HG02943 (cell line): ENCODE results near the gene PLP1.
"Not testable (repeated sequence)": the region's sequence is repeated elsewhere in the genome, so short reads cannot be mapped to it uniquely, and the experiment has no call there.

ENCODE experiments used
- ATAC-seq: cut with Tn5 transposase; IDR thresholded peaks from one replicate; pipeline ENCODE4 v1.9.1; 2021; ENCODE audit warnings: mild to moderate bottlenecking, low read depth, moderate library complexity; ENCODE audit not compliant: unreplicated experiment

The PLP1 gene

DNA sequence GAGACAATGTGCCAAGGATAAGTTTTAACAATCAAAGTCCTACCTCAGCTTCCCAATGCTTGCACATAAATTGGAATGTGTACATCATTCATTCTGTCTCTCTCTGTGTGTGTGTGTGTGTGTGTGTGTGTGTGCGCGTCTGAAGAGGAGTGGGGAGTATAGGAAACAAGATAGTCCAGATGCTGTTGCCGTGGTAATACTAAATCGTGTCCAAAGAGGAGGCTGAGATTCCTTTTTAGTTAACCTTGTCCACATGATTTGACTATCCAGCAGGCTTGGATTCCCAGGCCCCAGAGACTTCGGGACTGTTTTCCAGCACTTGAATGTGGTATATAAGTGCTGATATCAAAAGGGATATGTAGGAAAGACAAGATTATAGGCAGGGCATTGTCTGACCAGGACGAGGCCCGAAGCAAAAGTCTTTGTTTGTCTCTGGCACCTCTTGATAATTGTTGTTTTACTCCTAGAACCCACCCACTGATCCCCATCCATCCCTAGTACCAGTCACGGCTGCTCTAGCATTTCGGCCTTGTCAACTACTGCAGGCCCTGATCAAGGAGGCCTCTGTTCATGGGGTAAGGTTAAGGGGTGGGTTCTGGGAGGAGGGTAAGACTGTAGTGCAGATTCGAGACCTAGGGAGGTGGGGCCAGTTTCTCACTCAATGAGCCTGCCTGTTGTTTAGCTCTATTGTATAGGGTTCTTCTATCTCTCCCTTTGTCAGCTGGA lies 3.9 kb downstream of the PLP1 start:
- ATAC-seq: no peak

DNA sequence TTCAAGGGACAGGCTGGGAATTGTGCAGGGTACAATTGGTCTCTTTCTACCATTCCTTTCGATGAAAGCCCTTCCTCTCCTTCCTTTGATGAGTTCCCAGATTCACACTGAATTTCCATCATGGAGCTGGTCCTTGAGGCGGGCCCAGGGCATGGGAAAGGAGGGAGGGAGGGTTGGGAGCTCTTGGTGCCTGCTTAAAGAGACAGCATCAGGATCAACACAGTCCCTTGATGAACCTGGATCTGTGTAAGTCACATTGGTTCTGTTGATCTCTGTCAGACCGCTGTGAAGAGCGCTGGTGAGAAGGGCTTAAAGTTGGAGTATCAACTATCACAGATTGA lies 4.4 kb downstream of the PLP1 start:
- ATAC-seq: no peak

DNA sequence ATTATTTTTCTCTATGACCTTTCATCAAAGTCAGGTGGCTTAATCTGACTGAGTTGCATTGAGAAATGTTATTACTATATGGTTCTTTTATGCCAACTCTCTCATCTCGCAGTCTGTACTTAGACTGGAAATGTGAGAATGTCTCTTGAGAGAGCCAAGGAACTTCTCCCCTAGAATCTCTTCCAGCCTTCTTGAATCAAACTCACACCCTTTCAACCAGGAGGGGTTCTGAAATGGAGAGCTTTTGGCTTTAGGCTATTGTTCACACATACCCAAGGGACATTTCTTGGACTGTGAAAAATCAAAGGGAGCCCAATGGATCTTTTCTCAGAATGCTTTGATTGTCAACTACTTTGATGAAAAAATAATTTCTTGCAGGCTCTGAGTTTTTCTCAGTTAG lies 5.1 kb downstream of the PLP1 start:
- ATAC-seq: no peak

GRCh38 chrX:103782640-103783039 lies 6.0 kb downstream of the PLP1 start:
- no peak for ATAC-seq

DNA sequence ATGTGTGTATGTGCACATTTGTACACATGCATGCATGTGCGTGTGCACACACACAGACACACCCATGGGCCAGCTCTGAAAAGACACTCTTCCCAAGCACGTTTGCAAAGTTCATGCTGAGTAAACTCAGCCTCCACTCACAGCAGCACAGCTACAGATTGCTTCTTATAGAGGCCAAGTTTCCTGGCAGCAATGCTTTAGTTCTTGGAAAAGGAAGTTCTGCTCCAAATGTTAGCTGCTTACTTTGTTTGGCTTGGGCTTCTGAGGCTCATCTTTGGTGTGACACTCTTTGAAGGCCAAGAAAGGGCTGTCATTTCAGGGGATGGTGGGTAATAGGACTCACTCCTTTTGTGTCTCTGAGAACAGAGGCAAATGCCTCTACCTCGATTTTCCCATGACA lies 6.6 kb downstream of the PLP1 start:
- ATAC-seq: no peak

DNA sequence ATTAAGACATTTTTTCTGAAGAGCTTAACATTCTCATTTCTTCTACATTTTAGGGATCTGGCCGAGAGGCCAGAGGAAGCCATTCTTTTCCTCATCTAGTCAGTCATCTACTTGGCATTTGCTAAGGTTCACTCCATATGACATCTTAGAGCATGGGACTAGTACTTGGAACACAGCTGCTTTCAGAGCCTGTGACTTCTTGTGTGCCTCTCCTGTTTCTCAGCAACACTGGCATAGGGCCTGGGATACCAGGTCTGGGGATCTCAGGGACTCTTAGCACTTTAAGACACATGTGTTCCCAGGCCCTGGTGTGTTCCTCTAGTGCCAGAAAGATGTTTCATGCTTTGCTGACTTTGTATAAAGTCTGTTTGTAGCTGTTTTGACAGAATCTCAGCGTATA lies 7.3 kb downstream of the PLP1 start:
- no peak for ATAC-seq

DNA sequence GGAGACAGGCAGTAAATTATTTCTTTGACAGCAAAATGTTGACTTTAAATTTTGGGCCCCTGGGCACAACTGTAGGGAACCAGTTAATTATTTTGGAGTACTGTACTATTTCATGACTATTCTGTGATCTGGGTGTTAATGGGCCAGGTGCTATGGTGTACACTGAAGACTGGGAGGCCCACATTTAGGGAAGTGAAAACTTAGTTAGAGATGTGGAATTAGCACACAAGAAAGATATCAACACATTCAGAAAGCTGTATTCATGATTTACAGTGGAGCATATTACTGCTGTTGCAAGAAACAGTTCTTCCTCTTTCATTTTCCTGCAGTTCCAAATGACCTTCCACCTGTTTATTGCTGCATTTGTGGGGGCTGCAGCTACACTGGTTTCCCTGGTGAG lies 12.4 kb downstream of the PLP1 start:
- ATAC-seq: peak; percentile 85

DNA sequence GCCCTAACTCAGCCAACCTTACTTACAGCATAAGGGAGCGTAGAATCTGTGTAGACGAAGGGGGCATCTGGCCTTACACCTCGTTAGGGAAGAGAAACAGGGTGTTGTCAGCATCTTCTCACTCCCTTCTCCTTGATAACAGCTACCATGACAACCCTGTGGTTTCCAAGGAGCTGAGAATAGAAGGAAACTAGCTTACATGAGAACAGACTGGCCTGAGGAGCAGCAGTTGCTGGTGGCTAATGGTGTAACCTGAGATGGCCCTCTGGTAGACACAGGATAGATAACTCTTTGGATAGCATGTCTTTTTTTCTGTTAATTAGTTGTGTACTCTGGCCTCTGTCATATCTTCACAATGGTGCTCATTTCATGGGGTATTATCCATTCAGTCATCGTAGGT lies 14.6 kb downstream of the PLP1 start:
- no peak for ATAC-seq

DNA sequence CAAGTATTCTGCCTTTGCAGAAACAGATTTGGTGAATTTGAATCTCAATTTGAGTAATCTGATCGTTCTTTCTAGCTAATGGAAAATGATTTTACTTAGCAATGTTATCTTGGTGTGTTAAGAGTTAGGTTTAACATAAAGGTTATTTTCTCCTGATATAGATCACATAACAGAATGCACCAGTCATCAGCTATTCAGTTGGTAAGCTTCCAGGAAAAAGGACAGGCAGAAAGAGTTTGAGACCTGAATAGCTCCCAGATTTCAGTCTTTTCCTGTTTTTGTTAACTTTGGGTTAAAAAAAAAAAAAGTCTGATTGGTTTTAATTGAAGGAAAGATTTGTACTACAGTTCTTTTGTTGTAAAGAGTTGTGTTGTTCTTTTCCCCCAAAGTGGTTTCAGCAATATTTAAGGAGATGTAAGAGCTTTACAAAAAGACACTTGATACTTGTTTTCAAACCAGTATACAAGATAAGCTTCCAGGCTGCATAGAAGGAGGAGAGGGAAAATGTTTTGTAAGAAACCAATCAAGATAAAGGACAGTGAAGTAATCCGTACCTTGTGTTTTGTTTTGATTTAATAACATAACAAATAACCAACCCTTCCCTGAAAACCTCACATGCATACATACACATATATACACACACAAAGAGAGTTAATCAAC lies 15.3 kb downstream of the PLP1 start:
- ATAC-seq: no peak

- no peak for ATAC-seq
Measured at GRCh38 chrX:103792916-103793544, 16.4 kb downstream of the PLP1 start.

DNA sequence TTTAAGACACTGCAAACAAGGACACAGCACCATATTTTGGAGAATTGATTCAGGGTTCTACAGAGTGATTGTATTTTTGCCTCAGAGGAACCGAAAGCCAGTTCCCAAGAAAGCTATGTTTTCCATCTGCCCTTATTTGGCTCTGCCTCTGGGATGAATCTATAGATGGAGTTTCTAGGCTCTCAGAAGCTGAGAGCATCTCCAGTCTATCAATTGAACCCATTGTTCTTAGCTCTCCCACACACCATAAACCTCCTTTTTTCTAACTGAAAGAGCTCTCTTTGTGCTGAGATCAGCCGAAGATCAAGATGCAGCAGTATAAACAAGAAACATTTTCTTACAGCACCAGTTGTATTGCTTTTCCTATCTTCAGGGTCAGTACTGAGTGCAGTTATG lies 16.9 kb downstream of the PLP1 start:
- ATAC-seq: no peak

GRCh38 chrX:103794119-103794518 lies 17.5 kb downstream of the PLP1 start:
- no peak for ATAC-seq

GRCh38 chrX:103797691-103798090 lies 21.1 kb downstream of the PLP1 start:
- no peak for ATAC-seq

DNA sequence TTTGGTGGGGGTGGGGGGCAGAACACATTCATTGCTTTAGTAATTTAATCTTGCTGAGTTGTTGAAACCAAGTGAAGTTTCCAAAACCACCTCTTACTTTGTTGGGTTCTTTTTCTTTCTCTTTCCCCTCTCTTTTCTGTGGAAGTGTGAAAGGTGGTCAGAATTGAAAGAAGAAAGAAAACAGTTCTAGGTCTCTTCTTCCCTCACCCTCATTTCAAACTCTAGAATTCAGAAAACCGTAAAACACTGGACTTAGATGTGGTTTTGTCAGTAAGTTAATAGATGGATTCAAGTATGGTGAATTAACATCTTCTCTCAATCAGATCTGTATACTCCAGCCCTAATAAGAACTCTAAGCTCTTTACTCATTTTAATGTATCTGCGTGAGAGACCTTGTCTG lies 23.7 kb downstream of the PLP1 start:
- no peak for ATAC-seq

- no peak for ATAC-seq
Measured at GRCh38 chrX:103805860-103806259, 29.2 kb downstream of the PLP1 start.

GRCh38 chrX:103806862-103807474 lies 30.3 kb downstream of the PLP1 start:
- ATAC-seq: no peak

GRCh38 chrX:103811858-103812257 lies 35.2 kb downstream of the PLP1 start:
- no peak for ATAC-seq

DNA sequence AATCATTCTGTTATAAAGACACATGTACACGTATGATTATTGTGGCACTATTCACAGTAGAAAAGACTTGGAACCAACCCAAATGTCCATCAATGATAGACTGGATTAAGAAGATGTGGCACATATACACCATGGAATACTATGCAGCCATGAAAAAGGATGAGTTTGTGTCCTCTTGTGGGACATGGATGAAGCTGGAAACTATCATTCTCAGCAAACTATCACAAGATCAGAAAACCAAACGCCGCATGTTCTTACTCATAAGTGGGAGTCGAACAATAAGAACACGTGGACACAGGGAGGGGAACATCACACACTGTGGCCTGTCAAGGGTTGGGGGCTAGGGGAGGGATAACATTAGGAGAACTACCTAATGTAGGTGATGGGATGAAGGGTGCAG lies 40.5 kb downstream of the PLP1 start:
- ATAC-seq: not testable (repeated sequence)

- ATAC-seq: no peak
Measured at GRCh38 chrX:103817502-103817901, 40.9 kb downstream of the PLP1 start.

DNA sequence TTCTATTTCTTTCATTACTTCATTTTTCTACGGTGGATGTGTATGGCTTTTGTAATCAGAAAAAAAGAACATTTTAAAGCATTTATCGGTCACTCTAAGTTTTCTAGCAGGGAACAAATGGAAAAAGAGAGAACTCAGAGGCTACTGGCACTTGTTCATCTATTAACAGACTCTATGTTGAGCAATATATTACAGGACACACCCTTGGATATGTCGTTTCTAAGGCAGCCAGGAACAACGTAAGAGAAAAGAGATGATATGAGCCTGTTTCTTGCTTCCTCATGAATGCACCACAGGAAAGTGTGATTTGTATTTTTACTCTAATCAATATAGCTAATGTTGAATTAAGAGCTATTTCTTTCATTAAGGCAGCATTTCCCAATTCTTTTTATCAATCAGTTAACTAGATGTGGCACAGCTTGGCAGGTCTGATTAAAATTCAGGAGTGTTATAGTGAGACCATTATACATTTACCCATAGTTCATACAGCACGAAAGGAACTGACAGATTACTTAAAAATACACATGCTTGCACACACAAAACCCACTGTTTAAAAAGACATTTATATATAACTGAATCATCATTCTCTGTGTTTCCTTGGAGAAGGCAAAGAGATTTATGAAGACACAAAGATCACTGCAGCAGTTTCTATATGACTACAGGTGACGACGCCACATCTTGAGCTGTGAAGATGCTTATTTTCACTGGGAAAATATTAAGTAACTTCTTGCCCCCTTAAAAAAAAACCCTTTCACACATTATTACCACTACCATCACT lies 42.4 kb downstream of the PLP1 start:
- no peak for ATAC-seq

DNA sequence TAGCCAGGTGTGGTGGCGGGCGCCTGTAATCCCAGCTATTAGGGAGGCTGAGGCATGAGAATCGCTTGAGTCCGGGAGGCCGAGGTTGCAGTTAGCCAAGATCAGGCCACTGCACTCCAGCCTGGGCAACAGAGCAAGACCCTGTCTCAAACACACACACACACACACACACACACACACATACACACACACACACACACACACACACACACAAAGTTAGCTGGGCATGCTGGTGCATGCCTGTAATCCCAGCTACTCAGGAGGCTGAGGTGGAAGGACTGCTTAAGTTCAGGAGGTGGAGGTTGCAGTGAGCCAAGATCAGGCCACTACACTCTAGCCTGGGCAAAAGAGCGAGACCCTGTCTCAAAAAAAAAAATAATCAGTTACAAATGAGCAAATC lies 44.2 kb downstream of the PLP1 start:
- not testable (repeated sequence) for ATAC-seq
